ENCODE measurements around the gene FGF12.

- TF ChIP-seq, protein P1, sequence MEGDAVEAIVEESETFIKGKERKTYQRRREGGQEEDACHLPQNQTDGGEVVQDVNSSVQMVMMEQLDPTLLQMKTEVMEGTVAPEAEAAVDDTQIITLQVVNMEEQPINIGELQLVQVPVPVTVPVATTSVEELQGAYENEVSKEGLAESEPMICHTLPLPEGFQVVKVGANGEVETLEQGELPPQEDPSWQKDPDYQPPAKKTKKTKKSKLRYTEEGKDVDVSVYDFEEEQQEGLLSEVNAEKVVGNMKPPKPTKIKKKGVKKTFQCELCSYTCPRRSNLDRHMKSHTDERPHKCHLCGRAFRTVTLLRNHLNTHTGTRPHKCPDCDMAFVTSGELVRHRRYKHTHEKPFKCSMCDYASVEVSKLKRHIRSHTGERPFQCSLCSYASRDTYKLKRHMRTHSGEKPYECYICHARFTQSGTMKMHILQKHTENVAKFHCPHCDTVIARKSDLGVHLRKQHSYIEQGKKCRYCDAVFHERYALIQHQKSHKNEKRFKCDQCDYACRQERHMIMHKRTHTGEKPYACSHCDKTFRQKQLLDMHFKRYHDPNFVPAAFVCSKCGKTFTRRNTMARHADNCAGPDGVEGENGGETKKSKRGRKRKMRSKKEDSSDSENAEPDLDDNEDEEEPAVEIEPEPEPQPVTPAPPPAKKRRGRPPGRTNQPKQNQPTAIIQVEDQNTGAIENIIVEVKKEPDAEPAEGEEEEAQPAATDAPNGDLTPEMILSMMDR (IDR thresholded peaks at IDR 0.05), result no peak
- TF ChIP-seq SIN3A (IDR thresholded peaks at IDR 0.05; ENCODE audit: borderline replicate concordance, insufficient read depth, low read depth, low read length), result no peak
Measured at GRCh38 chr3:192727032-192727847, at the start of gene FGF12.

All from Panc1 (cell line).